HCT116 (cell line): ENCODE results near the gene TNRC18. TPM values are rescaled to one million over a fixed set of nuclear protein-coding genes. Genes with fewer than 3 reads are reported as not detected.

Experiments
- ATAC-seq: fragments of 200-7000 bp; cut with Tn5 transposase; 2 replicates; pipeline ENCODE4 v1.9.1; 2020; ENCODE audit warnings: mild to moderate bottlenecking, moderate library complexity
- BruUV-seq: library from RNA; stranded (reverse); fragments of 400-500 nt; replicated peaks from 2 replicates; lab custom pipeline; 2021; lab: Mats Ljungman, UMichigan
- CTCF ChIA-PET: fragments of 300-600 bp; sonication (Branson Sonifier 250); formaldehyde crosslinking; loops from one replicate; lab custom pipeline; 2021; ENCODE audit warnings: antibody characterized with exemption; lab: Charles Lee
- POLR2A ChIA-PET: fragments of 300-600, 350-600 bp; sonication (Branson Sonifier 250); formaldehyde crosslinking; loops from one replicate; lab custom pipeline; 2021; ENCODE audit warnings: antibody characterized with exemption; lab: Charles Lee
- RAD21 ChIA-PET, 2 experiments: fragments of 300-600 bp; sonication (Branson Sonifier 250); formaldehyde crosslinking; loops; one replicate each; lab custom pipeline; 2023; ENCODE audit warnings: low total read pairs in 2 of 2; ENCODE audit not compliant: uncharacterized antibody in 2 of 2, unreplicated experiment in 2 of 2, low non-redundant PET in 1 of 2; lab: Charles Lee
- DNase-seq: peaks from one replicate; pipeline ENCODE4 v3.0.0-alpha.2; 2010; ENCODE audit warnings: low read depth, low spot score
- H2AFZ ChIP-seq: fragments of 200-600 bp; shearing (Covaris generic), sonication (generic); 2 replicates; pipeline ENCODE4 v1.6.1; 2017; ENCODE audit warnings: low read depth, mixed run types, mixed read lengths, antibody characterized with exemption, low read length; ENCODE audit not compliant: poor library complexity, severe bottlenecking
- H3K27ac ChIP-seq: 2 replicates; pipeline ENCODE4 v1.5.1; 2012; ENCODE audit warnings: low read depth, low read length
- H3K27me3 ChIP-seq: fragments of 200-600 bp; sonication (generic); 2 replicates; pipeline ENCODE4 v1.6.1; 2016; ENCODE audit warnings: mixed run types, low read length, mixed read lengths; ENCODE audit not compliant: insufficient read depth
- H3K36me3 ChIP-seq, 2 experiments: fragments of 200-500 bp in 1 of 2; fragments of 200-600 bp in 1 of 2; sonication (Bioruptor generic) in 1 of 2; sonication (generic) in 1 of 2; 2 replicates each; pipeline versions ENCODE4 v1.5.1 to v1.6.1; 2014 to 2016; ENCODE audit warnings: low read length in 2 of 2, inconsistent platforms in 1 of 2, mixed read lengths in 1 of 2, mixed run types in 1 of 2; ENCODE audit not compliant: insufficient read depth in 2 of 2, control insufficient read depth in 1 of 2
- H3K4me1 ChIP-seq, 2 experiments: fragments of 200-600 bp in 1 of 2; sonication (generic) in 1 of 2; 2 replicates each; pipeline versions ENCODE4 v1.5.1 to v1.6.1; 2012 to 2017; ENCODE audit warnings: low read length in 2 of 2, inconsistent platforms in 1 of 2, mild to moderate bottlenecking in 1 of 2, mixed read lengths in 1 of 2, mixed run types in 1 of 2, moderate library complexity in 1 of 2; ENCODE audit not compliant: insufficient read depth in 2 of 2, control insufficient read depth in 1 of 2
- H3K4me2 ChIP-seq: fragments of 200-600 bp; sonication (generic); 2 replicates; pipeline ENCODE4 v1.6.1; 2017; ENCODE audit warnings: mixed run types, low read length, mixed read lengths
- H3K4me3 ChIP-seq, 2 experiments: fragments of 200-600 bp in 1 of 2; sonication (generic) in 1 of 2; replicated peaks in 1 of 2; 2 replicates each; pipeline ENCODE4 v1.5.1; 2011 to 2016; ENCODE audit warnings: low read length in 2 of 2, control low read depth in 1 of 2, low read depth in 1 of 2, mild to moderate bottlenecking in 1 of 2, mixed read lengths in 1 of 2, mixed run types in 1 of 2
- H3K79me2 ChIP-seq: fragments of 200-600 bp; sonication (generic); 2 replicates; pipeline ENCODE4 v1.6.1; 2017; ENCODE audit warnings: mild to moderate bottlenecking, mixed run types, low read length, moderate library complexity, mixed read lengths; ENCODE audit not compliant: insufficient read depth
- H3K9ac ChIP-seq: fragments of 200-600 bp; sonication (generic); 2 replicates; pipeline ENCODE4 v1.6.1; 2016; ENCODE audit warnings: low read length, mixed read lengths
- H3K9me2 ChIP-seq: fragments of 200-600 bp; sonication (generic), shearing (Covaris generic); 2 replicates; pipeline ENCODE4 v1.6.1; 2017; ENCODE audit warnings: mixed run types, mild to moderate bottlenecking, moderate library complexity; ENCODE audit not compliant: insufficient read depth
- H3K9me3 ChIP-seq, 2 experiments: fragments of 200-500 bp in 1 of 2; fragments of 200-600 bp in 1 of 2; sonication (Bioruptor generic) in 1 of 2; sonication (generic) in 1 of 2; 2 replicates each; pipeline ENCODE4 v1.6.1; 2014 to 2017; ENCODE audit warnings: low read length in 2 of 2, mixed read lengths in 2 of 2, inconsistent platforms in 1 of 2, low read depth in 1 of 2, mild to moderate bottlenecking in 1 of 2, mixed run types in 1 of 2, moderate library complexity in 1 of 2; ENCODE audit not compliant: control insufficient read depth in 1 of 2, insufficient read depth in 1 of 2
- H4K20me1 ChIP-seq: fragments of 200-600 bp; sonication (generic), shearing (Covaris generic); 2 replicates; pipeline ENCODE4 v1.6.1; 2017; ENCODE audit warnings: mixed run types, mild to moderate bottlenecking, moderate library complexity; ENCODE audit not compliant: insufficient read depth
- ATF3 ChIP-seq: IDR thresholded peaks from 2 replicates; pipeline ENCODE4 v1.6.1; 2012
- CEBPB ChIP-seq: IDR thresholded peaks from 2 replicates; pipeline ENCODE4 v1.6.1; 2012; ENCODE audit warnings: low read depth
- CTCF ChIP-seq, 3 experiments: fragments of 200-600 bp in 1 of 3; sonication (generic) in 1 of 3; IDR thresholded peaks in 2 of 3; conservative IDR thresholded peaks in 1 of 3; 2 replicates each; pipeline ENCODE4 v1.5.1; 2012 to 2017; ENCODE audit warnings: low read depth in 2 of 3, low read length in 2 of 3, antibody characterized with exemption in 1 of 3, borderline replicate concordance in 1 of 3, control low read depth in 1 of 3, mild to moderate bottlenecking in 1 of 3, mixed read lengths in 1 of 3, mixed run types in 1 of 3, moderate library complexity in 1 of 3; ENCODE audit not compliant: insufficient read depth in 1 of 3
- EGR1 ChIP-seq: IDR thresholded peaks from 2 replicates; pipeline ENCODE4 v1.6.1; 2012; ENCODE audit warnings: low read depth
- ELF1 ChIP-seq: IDR thresholded peaks from 2 replicates; pipeline ENCODE4 v1.6.1; 2012; ENCODE audit warnings: low read depth, borderline replicate concordance
- EZH2 ChIP-seq: fragments of 200-600 bp; sonication (generic); IDR thresholded peaks from 2 replicates; pipeline ENCODE4 v1.6.1; 2017; ENCODE audit warnings: antibody characterized with exemption, mixed run types
- FOSL1 ChIP-seq: IDR thresholded peaks from 2 replicates; pipeline ENCODE4 v1.6.1; 2012; ENCODE audit warnings: low read depth
- MAX ChIP-seq: IDR thresholded peaks from 2 replicates; pipeline ENCODE4 v1.6.1; 2012
- POLR2AphosphoS5 ChIP-seq: IDR thresholded peaks from 2 replicates; pipeline ENCODE4 v1.6.1; 2011; ENCODE audit warnings: mild to moderate bottlenecking, low read depth, low read length, moderate library complexity
- RAD21 ChIP-seq: IDR thresholded peaks from 2 replicates; pipeline ENCODE4 v1.6.1; 2012; ENCODE audit warnings: low read depth, mild to moderate bottlenecking
- REST ChIP-seq: IDR thresholded peaks from 2 replicates; pipeline ENCODE4 v1.6.1; 2012; ENCODE audit warnings: low read depth
- SIN3A ChIP-seq: IDR thresholded peaks from 2 replicates; pipeline ENCODE4 v1.6.1; 2012; ENCODE audit warnings: low read depth
- SP1 ChIP-seq: IDR thresholded peaks from 2 replicates; pipeline ENCODE4 v1.6.1; 2012; ENCODE audit warnings: low read depth
- SRF ChIP-seq: IDR thresholded peaks from 2 replicates; pipeline ENCODE4 v1.6.1; 2012; ENCODE audit warnings: low read depth
- YY1 ChIP-seq: IDR thresholded peaks from 2 replicates; pipeline ENCODE4 v1.6.1; 2011; ENCODE audit warnings: low read length, low read depth, moderate library complexity, mild to moderate bottlenecking; ENCODE audit not compliant: insufficient replicate concordance; ENCODE audit errors: extremely low read depth
- ZBTB33 ChIP-seq: IDR thresholded peaks from 2 replicates; pipeline ENCODE4 v1.6.1; 2011; ENCODE audit warnings: mild to moderate bottlenecking, low read length, moderate library complexity; ENCODE audit not compliant: insufficient replicate concordance; ENCODE audit errors: extremely low read depth
- ZFX ChIP-seq: fragments of 450-650 bp; IDR thresholded peaks from 2 replicates; pipeline ENCODE4 v1.6.1; 2017
- intact Hi-C: fragments of 100-400 bp; cut with micrococcal nuclease; formaldehyde crosslinking; loops from 2 replicates; pipeline ENCODE4 v1.10.0; 2022
- total RNA-seq: library from RNA; stranded (reverse); gene quantifications from one replicate; pipeline ENCODE4 v1.2.1, GENCODE V29; 2021; ENCODE audit not compliant: unreplicated experiment

TNRC18 gene
- total RNA-seq, 1 experiment from 2014 or later, result 101 TPM

- no peak for ATAC-seq
- intact Hi-C loops, result no loop called here
- no peak overlapping the region for H3K27ac ChIP-seq
- DNase-seq, result no peak
- BruUV-seq, result no TSS peak
- no peaks in the 10 kb centered on the region for H3K9me2 ChIP-seq
- no peak overlapping the region for H3K4me3 ChIP-seq
- no peaks in the 10 kb centered on the region for H4K20me1 ChIP-seq
- H3K4me1 ChIP-seq, result no peaks in the 10 kb centered on the region
- POLR2A ChIA-PET, result no interaction called here
- no peaks in the 10 kb centered on the region for H3K9me3 ChIP-seq
- H3K4me2 ChIP-seq, result no peak overlapping the region
- H3K36me3 ChIP-seq, result peaks cover 18 to 20% of the 10 kb centered on the region in 2 experiments; a peak in 3 of 4 replicates
- TF ChIP-seq ATF3, result no peak
- no peak for TF ChIP-seq CEBPB
- no peak for TF ChIP-seq MAX
- TF ChIP-seq SIN3A, result no peak
- no peak for TF ChIP-seq RAD21
- no peak for TF ChIP-seq SRF
- no peak for TF ChIP-seq CTCF (IDR thresholded peaks at IDR 0.05 in 2 of 3, conservative IDR thresholded peaks at IDR 0.05 in 1 of 3; ENCODE audit: borderline replicate concordance in 1 of 3, insufficient read depth in 1 of 3, low read depth in 2 of 3, low read length in 2 of 3)
- TF ChIP-seq ZBTB33, result no peak
- no peak for TF ChIP-seq ZFX
- TF ChIP-seq EGR1, result no peak
- no peak for TF ChIP-seq FOSL1
- TF ChIP-seq POLR2AphosphoS5, result no peak
- no peak for TF ChIP-seq ELF1
- no peak for TF ChIP-seq YY1
- TF ChIP-seq SP1, result no peak
- TF ChIP-seq EZH2, result no peak
- no peak for TF ChIP-seq REST
- TF ChIP-seq, all 23 proteins: peak for 0
- ChIA-PET CTCF (no interaction called here), RAD21 (no interaction called here)
- Histone ChIP-seq H3K27me3 (no peaks in the 10 kb centered on the region), H3K9ac (no peak overlapping the region), H3K79me2 (no peaks in the 10 kb centered on the region), H2AFZ (no peak overlapping the region)
Observed at GRCh38 chr7:5344342-5344741, 79.3 kb downstream of the TNRC18 start.
